IPS-18c (cell line): Measurements from ENCODE around the gene INHBC.

Source experiments
- H3K4me3 ChIP-seq: 2 replicates; pipeline ENCODE4 v1.7.0; 2013; ENCODE audit warnings: low read depth, mild to moderate bottlenecking, low read length, moderate library complexity; ENCODE audit not compliant: insufficient read depth
- H3K9me3 ChIP-seq: one replicate; pipeline ENCODE4 v1.6.1; 2013; ENCODE audit warnings: mild to moderate bottlenecking, low read length, moderate library complexity; ENCODE audit not compliant: control insufficient read depth, insufficient read depth

The INHBC gene

GRCh38 chr12:57446292-57446960, 11.8 kb downstream of the INHBC start:
- no peak overlapping the region for H3K4me3 ChIP-seq
- peaks cover 2% of the 10 kb centered on the region for H3K9me3 ChIP-seq

- Histone ChIP-seq H3K9me3 (peaks cover 2% of the 10 kb centered on the region), H3K4me3 (no peak overlapping the region)
These were observed 14.1 kb downstream of the INHBC start for GRCh38 chr12:57448669-57449068.

GRCh38 chr12:57449375-57449774, 14.8 kb downstream of the INHBC start:
- no peaks in the 10 kb centered on the region for H3K9me3 ChIP-seq
- no peak overlapping the region for H3K4me3 ChIP-seq

- H3K4me3 ChIP-seq: no peak overlapping the region
- H3K9me3 ChIP-seq: no peaks in the 10 kb centered on the region
These were observed 15.5 kb downstream of the INHBC start for GRCh38 chr12:57450057-57450456.

GRCh38 chr12:57451233-57451778, 16.7 kb downstream of the INHBC start:
- no peaks in the 10 kb centered on the region for H3K9me3 ChIP-seq

GRCh38 chr12:57452181-57452936, 17.8 kb downstream of the INHBC start:
- Histone ChIP-seq H3K9me3 (no peaks in the 10 kb centered on the region), H3K4me3 (no peak overlapping the region)

More at GRCh38 chr12:57451233-57451778, 16.7 kb downstream of the INHBC start:
- H3K4me3 ChIP-seq: no peak overlapping the region

GRCh38 chr12:57452937-57453509, 18.4 kb downstream of the INHBC start:
- H3K9me3 ChIP-seq: no peaks in the 10 kb centered on the region
- no peak overlapping the region for H3K4me3 ChIP-seq

- Histone ChIP-seq H3K9me3 (no peaks in the 10 kb centered on the region), H3K4me3 (no peak overlapping the region)
These were observed 19.6 kb downstream of the INHBC start for GRCh38 chr12:57454213-57454565.

- no peaks in the 10 kb centered on the region for H3K9me3 ChIP-seq
- peak within 1 kb of the TSS; percentile 52 for H3K4me3 ChIP-seq
These were observed 20.2 kb downstream of the INHBC start, which contains the start of gene INHBE for GRCh38 chr12:57454566-57455373. INHBE (plus strand) TSS chr12:57455307; CDS start chr12:57455537, 230 bp downstream.

- Histone ChIP-seq H3K4me3 (peak overlapping the region; percentile 52), H3K9me3 (no peaks in the 10 kb centered on the region)
These were observed 21.0 kb downstream of the INHBC start for GRCh38 chr12:57455374-57456144.

GRCh38 chr12:57456145-57456700, 21.6 kb downstream of the INHBC start:
- peak overlapping the region; percentile 52 for H3K4me3 ChIP-seq

GRCh38 chr12:57456737-57457490, 22.3 kb downstream of the INHBC start:
- H3K4me3 ChIP-seq: no peak overlapping the region
- no peaks in the 10 kb centered on the region for H3K9me3 ChIP-seq

More at GRCh38 chr12:57456145-57456700, 21.6 kb downstream of the INHBC start:
- no peaks in the 10 kb centered on the region for H3K9me3 ChIP-seq

- H3K9me3 ChIP-seq: no peaks in the 10 kb centered on the region
- peak overlapping the region; percentile 80 for H3K4me3 ChIP-seq
These were observed 24.1 kb downstream of the INHBC start for GRCh38 chr12:57458665-57459054.

GRCh38 chr12:57459055-57459749, 24.6 kb downstream of the INHBC start:
- Histone ChIP-seq H3K4me3 (peak overlapping the region; percentile 80), H3K9me3 (no peaks in the 10 kb centered on the region)
